Activated naive CD8-positive, alpha-beta T cell treated with anti-CD3 and anti-CD28 coated beads, Interleukin-2, amount 50 U/mL, for 16 hours (primary cell): ENCODE results near the gene SSU72.
"Not testable (repeated sequence)": the region's sequence is repeated elsewhere in the genome, so short reads cannot be mapped to it uniquely, and the experiment has no call there.

Experiments
- DNase-seq: peaks from one replicate; pipeline ENCODE4 v3.0.0-alpha.2; 2020; ENCODE audit warnings: low read depth, low spot score

SSU72 gene

DNA sequence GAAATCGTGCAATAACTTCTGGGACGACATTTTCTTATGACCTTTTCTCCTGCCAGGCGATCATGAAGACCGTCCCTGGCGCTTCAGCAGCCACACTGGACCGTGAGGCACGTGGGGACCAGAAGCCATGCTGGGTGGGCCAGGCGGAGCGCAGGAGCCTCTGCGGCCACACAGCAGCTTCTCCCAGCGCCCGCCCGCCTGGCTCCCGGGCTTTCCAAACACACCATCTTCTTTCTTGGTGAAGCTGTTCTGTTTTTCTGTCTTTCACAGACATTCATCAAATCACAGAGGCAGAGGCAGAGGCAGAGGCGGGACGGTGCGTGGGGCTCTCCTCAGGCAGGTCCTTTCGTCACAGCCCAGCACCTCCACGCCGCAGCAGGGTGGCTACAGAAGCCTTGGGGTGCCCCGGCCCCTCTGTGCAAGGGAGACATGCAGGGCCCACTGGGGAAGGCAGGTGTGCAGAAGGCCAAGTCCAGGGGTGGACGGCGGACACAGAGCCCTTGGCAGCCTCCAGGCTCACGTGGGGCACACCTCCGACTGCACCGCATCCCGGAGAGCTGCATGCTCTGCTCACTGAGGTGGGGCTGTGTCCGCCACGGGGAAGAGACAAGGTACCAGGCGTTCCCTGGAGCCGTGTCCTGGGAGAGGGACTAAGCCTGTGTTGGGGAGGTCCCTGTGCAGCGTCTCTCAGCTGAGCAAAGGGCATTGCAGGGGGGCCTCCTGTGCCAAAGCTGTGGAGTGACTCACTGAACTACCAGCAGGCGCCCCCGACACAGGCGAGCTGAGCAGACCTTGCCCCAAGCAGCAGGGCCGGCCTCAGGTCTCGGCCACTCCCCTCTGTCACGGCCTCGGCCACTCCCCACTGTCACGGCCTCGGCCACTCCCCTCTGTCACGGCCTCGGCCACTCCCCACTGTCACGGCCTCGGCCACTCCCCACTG is 31.6 kb downstream of the SSU72 start:
- no peak for DNase-seq

DNA sequence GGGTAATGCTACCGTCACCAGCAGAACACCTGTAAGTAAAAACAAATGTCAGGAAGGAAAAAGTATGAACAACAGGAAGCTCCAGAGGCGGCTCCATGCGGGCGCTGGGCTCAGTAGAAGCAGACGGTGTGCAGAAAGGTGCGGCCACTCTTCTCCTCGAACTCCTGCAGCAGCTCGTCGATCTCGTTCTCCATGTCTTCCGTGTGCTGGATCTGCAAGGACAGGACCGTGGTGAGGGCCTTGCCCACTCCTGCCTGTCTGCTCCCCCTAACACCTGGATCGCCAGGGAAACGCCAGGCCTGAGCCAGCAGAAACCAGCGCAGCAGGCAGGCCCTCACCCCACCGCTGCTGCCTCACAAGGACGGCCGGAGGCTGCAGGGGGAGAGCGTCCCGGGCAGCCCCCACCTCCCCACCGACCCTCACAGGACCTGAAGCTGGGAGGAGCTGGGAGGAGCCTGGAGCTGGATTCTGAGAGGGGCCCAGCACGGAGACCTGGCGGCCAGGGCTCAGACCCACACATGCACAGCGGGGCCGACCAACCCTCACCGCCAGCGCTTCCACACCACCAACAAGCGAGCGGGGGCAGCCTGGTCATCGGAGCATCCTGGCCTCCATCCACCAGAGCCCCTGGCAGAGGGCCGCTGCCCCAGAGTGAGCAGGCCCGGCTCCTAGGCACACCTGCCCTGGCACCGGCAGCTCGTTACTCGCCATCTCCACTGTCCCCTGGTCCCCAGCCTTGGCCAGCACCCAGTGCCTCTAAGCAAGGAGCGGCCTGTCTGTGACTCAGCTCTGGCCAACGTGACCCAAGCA is 32.5 kb downstream of the SSU72 start:
- no peak for DNase-seq

DNA sequence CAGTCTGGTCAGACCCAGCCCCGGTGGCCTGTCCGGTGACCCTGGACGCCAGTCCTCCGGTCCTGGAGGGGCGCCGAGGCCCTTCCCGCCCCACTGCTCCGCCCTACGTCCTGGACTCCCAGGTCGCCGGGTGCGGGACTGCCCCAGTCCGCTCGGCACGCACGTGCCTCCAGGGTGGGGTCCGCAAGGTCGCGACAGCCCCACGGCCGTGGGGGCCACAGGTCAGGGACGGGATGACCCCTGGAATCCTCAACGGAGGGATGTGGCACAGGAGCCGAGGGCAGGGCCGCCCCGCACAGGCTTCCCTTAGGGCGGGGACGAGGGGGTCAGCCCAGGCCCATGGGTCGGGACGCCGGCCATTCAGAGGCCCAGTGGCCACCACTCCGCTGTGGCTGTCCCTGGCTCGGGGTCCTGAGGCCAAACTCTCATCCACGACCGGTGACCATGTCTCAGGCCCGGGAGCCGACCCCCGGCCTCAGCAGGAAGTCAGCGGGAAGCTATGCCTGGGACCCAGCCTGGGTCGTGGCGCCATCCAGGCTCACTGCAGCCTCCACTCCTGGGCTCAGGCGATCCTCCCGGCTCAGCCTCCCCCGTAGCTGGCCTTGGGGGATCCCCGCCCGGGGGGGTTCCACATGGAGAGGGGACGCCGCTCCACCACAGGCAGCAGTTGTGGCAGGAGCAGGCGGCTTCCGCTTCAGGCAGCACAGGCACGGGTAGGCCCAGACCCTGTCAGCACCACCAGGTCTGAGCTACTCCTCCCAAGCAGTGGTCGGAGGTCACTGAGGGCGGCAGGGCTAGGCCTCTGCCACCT is 33.6 kb downstream of the SSU72 start:
- DNase-seq, result no peak

DNA sequence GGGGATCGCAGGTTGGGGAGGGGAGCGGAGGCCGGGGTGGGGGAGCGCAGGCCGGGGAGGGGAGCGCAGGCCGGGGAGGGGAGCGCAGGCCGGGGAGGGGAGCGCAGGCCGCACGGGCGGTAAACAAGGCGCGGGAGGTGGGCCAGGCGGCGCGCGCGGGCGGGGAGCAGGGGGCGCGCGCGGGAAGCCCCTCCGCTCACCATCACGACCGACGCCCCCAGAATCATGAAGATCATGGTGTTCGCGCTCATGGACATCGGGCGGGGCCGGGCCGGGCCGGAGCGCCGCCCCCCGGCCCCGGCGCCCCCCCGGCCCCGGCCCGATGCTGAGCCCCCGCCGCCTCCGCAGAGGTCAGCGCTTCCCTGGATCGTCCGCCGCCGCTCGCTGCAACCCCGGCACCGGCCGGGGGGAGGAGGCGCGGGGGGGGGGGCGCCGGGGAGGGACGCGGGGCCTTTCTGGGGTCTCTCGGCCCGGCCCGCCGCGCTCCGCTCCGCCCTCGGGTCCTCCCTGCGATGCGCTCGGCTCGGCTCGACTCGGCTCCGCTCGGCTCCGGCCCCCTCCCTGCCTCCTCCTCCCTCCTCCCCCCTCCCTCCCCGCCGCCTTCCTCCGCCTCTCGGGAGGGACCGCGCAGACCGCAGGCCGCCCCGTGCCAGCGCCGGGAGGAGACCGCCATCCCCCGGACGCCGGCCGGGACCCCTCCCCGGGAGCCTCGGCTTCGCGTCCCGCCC is 34.4 kb downstream of the SSU72 start, which contains the start of gene TMEM240:
Gene TMEM240 (minus strand): TSS at position 535 of the 728 bp plus-strand sequence. CDS start 278 bp downstream, at position 257.
- DNase-seq, result no peak

DNA sequence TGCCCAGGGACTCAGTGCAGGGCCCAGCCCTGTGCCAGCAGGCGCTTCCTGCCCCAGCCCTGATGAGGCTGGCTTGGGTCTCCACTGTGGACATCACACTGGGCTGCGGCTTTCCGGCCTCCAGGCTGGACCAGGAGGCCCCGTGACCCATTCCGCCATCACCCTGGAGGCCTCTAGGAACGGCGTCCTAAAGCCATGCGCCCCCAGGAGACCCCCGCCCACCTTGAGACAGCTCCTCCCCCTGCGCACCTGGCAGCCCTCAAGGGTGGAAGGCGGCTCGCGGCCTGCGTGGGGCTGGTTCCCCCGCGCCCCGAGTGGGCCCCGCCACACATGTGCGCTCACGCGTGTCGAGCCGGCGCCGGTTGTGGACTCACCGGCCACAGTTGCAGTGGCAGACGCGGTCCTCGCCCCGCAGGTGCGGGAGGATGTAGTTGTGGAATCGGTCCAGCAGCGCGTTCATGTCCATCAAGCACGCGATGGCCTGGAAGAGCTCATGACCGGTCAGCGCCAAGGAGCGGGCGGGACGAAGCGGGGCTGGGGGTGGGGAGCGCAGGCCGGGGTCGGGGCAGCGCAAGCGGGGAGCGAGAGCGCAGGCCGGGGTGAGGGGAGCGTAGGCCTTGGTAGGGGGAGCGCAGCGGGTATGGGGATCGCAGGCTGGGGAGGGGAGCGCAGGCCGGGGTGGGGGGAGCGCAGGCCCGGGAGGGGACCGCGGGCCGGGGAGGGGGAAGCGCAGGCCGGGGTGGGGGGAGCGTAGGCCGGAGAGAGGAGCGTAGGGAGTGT is 35.2 kb downstream of the SSU72 start:
- DNase-seq, result no peak

DNA sequence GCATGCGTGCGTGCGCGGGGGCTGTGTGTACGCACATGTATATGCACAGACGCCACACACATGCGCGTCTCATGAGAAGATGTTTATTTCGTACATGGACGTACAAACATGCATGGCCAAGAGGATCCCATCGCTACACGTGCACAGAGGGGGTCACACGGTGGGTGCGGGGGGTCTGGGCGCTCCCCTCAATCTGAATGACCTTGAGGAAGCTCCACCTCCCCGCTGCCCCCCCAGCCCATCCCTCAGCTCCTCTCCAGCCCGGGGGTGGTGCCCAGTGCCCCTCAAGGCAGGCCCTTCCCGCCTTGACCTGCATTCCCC is 35.7 kb downstream of the SSU72 start:
- no peak for DNase-seq

DNA sequence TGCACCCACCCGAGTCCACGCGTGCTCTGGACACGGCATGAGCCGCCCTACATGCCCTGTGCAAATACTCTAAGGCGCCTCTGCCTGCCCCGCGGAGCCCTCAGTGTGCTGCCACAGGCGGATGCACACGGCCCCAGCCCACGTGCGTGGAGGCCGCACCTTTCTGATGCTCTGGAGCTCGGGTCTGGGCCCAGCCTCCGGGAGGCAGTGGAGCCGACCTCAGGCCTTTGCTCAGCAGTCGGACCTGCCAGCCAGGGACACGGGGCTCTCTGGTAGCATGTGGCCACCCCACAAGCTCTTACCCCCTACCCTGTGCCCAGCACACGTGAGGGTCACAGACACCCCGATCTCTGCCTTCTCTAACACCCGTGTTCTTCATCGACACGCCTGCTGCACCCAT is 36.3 kb downstream of the SSU72 start:
- no peak for DNase-seq

DNA sequence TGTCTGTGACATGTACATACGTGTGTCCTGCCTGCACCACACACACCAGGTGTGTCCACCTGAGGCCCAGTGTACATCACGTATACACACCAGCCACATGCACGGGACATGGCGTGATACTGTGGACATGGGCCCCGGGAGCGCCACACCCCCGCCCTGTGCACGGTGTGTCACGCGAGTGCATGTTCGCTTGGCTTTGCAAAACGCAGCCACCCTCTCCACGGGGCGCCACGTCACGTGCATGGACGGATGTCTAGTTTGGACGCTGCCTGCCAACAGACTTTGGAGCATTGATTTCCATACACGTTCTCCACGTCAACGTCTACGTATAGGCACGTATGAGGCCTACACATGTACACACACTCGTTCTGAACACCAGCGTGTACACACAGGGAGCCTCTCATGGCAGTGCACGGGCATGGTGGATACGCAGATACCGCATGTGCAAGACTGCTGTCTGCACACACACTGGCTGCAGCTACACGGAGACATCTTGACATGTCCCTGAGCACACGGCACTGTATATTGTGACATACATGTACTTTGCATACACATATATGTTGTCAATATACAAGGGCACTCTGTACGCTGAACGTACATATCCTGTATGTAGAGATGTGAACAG is 36.9 kb downstream of the SSU72 start:
- DNase-seq, result no peak

DNA sequence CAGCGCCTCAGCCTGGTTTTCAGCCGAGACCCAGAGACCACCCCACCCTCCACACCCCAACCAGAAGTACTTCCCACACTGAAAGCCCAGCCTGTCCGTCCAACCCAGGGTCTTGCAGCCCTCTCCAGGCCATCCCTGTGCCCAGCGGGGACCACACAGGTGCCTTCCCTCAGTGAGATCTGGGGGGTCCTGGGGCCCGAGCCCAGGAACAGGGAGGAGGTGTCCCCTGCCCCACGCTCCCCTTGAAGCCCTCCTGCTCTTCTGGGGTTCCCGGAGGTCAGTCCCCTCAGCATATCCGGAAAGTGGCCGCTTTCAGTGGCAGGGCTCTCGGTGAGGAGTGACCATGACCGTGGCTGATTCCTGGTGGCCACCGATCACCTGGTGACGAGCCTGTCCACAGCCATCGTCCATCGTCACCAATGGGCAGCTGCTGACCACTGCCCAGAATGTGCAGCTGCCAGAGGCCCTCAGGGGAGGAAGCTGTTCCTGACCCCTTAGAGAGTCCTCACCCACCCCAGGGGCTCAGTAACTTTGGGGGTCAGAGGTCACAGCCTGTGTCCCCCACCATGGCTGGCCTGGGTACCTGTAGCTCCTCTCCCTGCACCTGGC is 37.6 kb downstream of the SSU72 start:
- no peak for DNase-seq

DNA sequence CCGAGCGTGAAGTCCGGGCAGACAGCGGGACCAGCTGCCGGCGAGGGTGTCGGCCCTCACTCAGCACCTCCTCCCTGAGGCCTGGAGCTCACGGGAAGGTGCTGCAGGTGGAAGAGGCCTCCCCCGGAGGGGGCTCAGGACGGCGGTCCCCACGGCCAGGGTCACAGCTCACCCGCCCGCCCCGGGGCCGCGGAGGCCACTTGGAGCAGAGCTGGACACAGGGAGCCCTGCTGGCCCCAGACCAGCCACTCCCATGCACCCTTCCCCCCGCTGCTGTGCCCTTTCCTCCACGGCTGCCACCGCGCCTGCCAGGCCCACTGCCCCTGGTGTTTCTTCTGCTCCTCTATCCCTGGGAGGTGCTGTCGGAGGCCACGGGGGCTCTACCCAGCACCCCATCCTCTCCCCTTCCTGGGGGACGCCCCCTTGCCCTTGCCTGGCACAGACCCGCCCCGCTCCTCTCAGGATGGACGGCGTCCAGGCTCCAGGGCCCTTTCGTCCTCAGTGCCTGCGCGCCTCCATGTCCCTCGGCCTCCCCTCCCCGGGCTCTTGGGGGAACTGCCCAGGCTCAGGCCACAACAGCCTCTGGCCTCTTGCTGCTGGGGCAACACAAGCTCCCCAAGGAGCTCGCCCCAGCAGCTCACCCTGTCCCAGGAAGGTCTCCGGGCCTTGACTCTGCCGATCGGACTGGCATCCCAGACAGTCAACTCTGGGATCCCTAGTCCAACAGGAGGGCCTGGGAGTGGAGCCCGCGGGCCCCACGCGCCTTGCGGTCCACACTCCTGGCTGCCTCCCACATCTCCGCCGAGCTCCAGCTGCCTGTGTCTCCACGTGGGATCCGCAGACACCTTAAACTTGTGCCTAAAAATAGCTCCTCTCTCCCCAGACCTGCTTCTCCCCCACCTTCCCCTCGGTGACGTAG is 38.4 kb downstream of the SSU72 start:
- no peak for DNase-seq

DNA sequence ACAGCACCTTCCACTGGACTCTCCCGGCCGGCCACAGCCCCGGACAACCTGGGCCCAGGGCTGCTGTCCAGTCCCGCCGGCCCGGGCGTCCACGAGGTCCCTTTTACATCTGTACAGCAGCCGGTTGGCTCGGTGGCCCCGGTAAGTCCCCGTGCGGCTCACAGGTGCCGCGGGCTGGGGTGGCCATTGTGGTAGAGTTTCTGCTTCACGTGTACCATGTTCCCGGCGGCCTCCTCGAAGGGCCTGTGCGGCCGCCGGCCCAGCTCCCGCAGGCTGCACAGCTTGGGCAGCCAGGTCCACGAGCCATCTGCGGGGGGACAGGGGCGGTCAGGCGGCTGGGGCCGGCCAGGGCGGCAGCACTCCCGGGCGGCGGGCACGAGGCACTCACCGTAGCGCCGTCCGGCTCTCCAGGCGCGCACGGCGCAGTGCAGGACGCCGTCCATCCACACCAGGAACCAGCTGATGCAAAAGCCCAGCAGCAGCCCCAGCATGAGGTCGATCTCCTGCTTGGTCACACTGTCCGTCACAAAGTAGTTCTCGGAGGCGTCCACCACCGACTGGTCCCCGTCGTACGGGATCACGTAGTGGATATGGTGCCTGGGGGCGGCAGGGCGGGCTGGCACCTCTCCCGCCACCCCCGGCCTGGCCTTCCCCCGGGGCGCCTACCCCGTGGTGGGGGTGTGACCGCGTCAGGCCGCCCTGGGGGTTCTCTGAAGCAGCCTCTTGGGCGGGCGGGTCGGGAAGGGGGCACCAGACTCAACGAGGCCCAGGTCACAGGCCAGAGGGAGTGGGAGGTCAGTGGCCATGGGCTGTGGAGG is 39.3 kb downstream of the SSU72 start:
- no peak for DNase-seq

DNA sequence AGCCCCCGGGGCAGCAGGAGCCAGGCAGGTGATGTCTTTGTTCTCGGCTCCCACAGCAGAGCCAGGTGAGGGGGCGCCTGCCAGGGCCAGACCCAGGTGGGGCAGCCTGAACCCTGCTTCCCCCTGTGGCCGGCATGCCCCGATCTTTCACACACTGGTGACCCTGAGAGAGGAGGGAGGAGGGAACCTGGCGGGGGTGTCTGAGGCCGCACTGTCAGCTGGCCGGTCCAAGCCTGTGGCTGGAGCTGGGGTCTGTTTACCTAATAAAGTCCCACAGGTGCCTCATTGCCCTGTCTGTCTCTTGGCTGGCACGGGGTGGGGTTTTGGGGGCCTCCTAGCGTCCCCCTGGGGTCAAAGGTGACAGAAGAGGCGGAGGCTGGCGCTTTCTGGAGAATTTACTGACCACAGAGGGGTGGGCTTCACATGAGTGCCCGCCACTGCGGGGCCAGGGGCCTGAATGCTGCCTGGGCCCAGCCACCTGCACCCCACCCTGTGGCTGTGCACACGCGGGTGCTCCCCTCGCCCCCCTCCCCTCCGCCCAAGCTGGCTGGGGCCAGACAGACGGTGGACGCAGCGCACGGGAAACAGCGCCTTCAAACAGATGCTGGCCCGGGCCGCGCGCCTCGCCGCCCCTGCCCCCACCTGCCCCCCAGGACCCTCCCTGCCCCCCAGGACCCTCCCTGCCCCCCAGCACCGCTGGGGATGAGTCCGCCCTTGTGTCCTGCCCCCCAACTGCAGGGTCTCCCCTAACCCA is 40.1 kb downstream of the SSU72 start:
- DNase-seq, result no peak

DNA sequence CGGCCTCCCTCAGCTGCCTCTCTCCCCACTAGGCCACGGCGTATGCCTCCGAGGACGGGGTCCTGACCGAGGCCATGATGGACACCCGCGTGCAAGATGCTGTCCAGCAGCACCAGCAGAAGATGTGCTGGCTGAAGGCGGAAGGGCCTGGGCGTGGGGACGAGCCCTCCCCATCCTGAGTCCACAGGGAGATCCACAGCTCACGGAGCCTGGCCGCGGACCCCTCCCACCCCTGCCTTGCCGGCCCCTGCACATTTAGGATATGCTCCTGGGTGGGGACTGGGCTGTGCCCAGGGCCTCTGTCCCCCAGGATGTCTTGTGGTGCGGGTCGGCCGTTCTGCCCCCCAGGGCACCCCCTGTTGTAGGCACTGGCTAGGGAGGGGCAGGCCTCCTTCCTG is 40.8 kb downstream of the SSU72 start:
- DNase-seq, result not testable (repeated sequence)

DNA sequence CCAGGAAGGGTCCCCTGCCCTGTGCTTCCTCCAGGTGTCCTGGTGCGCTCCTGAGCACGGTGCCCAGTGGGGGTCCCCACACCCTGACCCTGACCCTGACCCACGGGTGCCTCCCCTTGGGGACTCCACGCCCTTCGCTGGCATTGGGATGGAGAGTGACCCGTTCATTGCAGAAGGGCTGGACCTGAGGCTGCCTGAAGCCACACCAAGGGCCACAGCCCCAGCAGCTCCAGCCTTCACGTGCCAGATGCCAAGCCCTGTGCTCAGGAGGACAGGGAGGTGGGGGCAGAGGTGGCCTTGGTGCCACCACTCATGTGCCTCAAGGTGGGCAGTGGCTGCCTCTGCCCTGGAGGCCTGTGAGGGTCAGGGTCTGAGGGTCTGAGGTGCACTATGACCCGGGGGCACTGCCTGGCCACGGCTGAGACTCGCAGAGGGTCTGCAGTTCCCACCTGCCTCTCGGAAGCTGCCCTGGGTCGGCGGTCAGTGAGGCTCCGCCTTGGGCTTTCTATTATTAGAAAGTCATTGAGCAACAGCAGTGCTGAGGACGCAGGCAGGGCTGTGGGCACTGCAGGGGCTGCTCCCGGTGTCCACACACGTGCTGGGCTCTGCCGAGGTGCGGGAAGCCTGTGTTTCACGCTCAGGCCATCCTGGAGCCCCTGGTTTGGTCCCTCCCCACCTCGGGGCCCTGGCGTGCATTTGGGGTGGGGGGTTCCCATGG is 41.3 kb downstream of the SSU72 start:
- not testable (repeated sequence) for DNase-seq

DNA sequence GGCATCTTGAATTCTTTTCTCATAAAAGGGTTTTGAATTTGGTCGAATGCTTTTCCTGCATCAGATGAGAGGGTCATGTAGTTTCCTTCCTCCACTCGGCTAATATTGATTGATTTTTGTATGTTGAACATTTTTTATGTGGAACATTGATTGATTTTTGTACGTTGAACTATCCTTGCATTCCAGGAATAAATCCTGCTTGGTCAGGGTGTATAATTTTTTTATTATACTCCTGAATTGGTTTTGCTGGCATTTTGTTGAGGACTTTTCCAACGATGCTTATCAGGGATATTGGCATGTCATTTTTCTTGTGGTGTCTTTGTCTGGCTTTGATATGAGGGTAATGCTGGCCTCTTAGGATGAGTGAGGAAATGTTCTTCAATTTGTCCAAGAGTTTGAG is 42.7 kb downstream of the SSU72 start:
- no peak for DNase-seq

DNA sequence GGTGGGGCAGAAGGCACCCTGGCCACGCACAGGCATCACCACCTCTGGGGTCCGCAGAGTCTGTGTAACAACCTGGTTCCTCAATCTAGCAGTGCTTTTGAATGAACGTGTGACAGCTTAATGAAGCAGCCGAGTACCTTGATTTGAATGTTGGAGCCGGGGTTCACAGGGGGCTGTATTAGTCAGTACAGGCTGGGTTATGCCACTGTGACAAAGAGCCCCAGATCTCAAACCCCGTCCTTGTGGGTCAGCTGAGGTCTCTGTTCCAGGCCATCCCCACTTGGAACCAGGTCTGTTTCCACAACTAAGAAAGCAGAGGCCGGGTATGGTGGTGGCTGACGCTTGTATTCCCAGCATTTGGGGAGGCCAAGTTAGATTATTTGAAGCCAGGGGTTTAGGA is 44.7 kb downstream of the SSU72 start:
- DNase-seq, result no peak
